ENCODE data around the gene ATP13A4.

Gene ATP13A4

GRCh38 chr3:193573403-193574191, 18.9 kb upstream of the ATP13A4 start:
- TF ChIP-seq CTCF (conservative IDR thresholded peaks at IDR 0.05): no peak
- H3K27ac ChIP-seq: no peak overlapping the region

- TF ChIP-seq CTCF (conservative IDR thresholded peaks at IDR 0.05): peak; percentile 84
- no peak overlapping the region for H3K27ac ChIP-seq
Measured at GRCh38 chr3:193572426-193572908, 17.8 kb upstream of the ATP13A4 start.

GRCh38 chr3:193569119-193569518, 14.4 kb upstream of the ATP13A4 start:
- no peak for TF ChIP-seq CTCF (conservative IDR thresholded peaks at IDR 0.05)
- H3K27ac ChIP-seq: no peak overlapping the region

GRCh38 chr3:193564012-193564411, 9.3 kb upstream of the ATP13A4 start:
- TF ChIP-seq CTCF (conservative IDR thresholded peaks at IDR 0.05): peak; percentile 72
- H3K27ac ChIP-seq: no peak overlapping the region

- no peak for TF ChIP-seq CTCF (conservative IDR thresholded peaks at IDR 0.05)
- no peak overlapping the region for H3K27ac ChIP-seq
Measured at GRCh38 chr3:193563426-193563825, 8.7 kb upstream of the ATP13A4 start.

- H3K27ac ChIP-seq: no peak overlapping the region
- TF ChIP-seq CTCF (conservative IDR thresholded peaks at IDR 0.05): no peak
Measured at GRCh38 chr3:193560870-193561269, 6.2 kb upstream of the ATP13A4 start.

GRCh38 chr3:193560091-193560490, 5.4 kb upstream of the ATP13A4 start:
- TF ChIP-seq CTCF (conservative IDR thresholded peaks at IDR 0.05): no peak

More at GRCh38 chr3:193560091-193560490, 5.4 kb upstream of the ATP13A4 start:
- H3K27ac ChIP-seq: no peak overlapping the region

Data from VCaP (cell line).